HEK293 (cell line): ENCODE data around the gene TCF3.

Experiments used
- BCL11B ChIP-seq: fragments of 450-650 bp; formaldehyde crosslinking; IDR thresholded peaks from 2 replicates; pipeline ENCODE4 v1.5.1; 2016; ENCODE audit warnings: low read depth, missing biosample characterization, missing genetic modification characterization
- GLI2 ChIP-seq: fragments of 450-650 bp; formaldehyde crosslinking; IDR thresholded peaks from 2 replicates; pipeline ENCODE4; 2017; ENCODE audit warnings: missing biosample characterization, missing genetic modification characterization, low read depth, borderline replicate concordance
- IKZF3 ChIP-seq: fragments of 450-650 bp; IDR thresholded peaks from 2 replicates; pipeline ENCODE4 v1.5.0; 2018; ENCODE audit warnings: missing biosample characterization, mild to moderate bottlenecking, missing genetic modification characterization, moderate library complexity
- RBAK ChIP-seq: fragments of 450-650 bp; formaldehyde crosslinking; IDR thresholded peaks from 2 replicates; pipeline ENCODE4 v1.5.1; 2016; ENCODE audit warnings: missing biosample characterization, missing genetic modification characterization
- REPIN1 ChIP-seq: fragments of 450-650 bp; formaldehyde crosslinking; IDR thresholded peaks from 2 replicates; pipeline ENCODE4 v1.5.1; 2017; ENCODE audit warnings: missing biosample characterization, missing genetic modification characterization, low read depth
- SP3 ChIP-seq: fragments of 450-650 bp; formaldehyde crosslinking; IDR thresholded peaks from 2 replicates; pipeline ENCODE4 v1.5.1; 2016; ENCODE audit warnings: missing biosample characterization, missing genetic modification characterization
- TCF7L2 ChIP-seq: IDR thresholded peaks from 2 replicates; pipeline ENCODE4 v1.6.1; 2011; ENCODE audit warnings: low read depth, mild to moderate bottlenecking, inconsistent platforms, low read length, moderate library complexity, borderline replicate concordance
- ZBTB20 ChIP-seq: fragments of 450-650 bp; formaldehyde crosslinking; IDR thresholded peaks from 2 replicates; pipeline ENCODE4 v1.5.1; 2016; ENCODE audit warnings: missing biosample characterization, missing genetic modification characterization
- ZNF140 ChIP-seq: fragments of 450-650 bp; formaldehyde crosslinking; IDR thresholded peaks from 2 replicates; pipeline ENCODE4 v1.5.1; 2016; ENCODE audit warnings: missing biosample characterization, missing genetic modification characterization
- ZNF155 ChIP-seq: fragments of 450-650 bp; formaldehyde crosslinking; IDR thresholded peaks from 2 replicates; pipeline ENCODE4 v1.5.1; 2016; ENCODE audit warnings: missing biosample characterization, missing genetic modification characterization
- ZNF211 ChIP-seq: fragments of 450-650 bp; formaldehyde crosslinking; IDR thresholded peaks from 2 replicates; pipeline ENCODE4 v1.5.1; 2016; ENCODE audit warnings: low read depth, missing biosample characterization, missing genetic modification characterization
- ZNF223 ChIP-seq: fragments of 450-650 bp; formaldehyde crosslinking; IDR thresholded peaks from 2 replicates; pipeline ENCODE4 v1.5.1; 2016; ENCODE audit warnings: missing biosample characterization, missing genetic modification characterization
- ZNF341 ChIP-seq: fragments of 450-650 bp; formaldehyde crosslinking; IDR thresholded peaks from 2 replicates; pipeline ENCODE4; 2016; ENCODE audit warnings: low read depth, missing biosample characterization, missing genetic modification characterization
- ZNF48 ChIP-seq: fragments of 450-650 bp; formaldehyde crosslinking; IDR thresholded peaks from 2 replicates; pipeline ENCODE4 v1.5.1; 2016; ENCODE audit warnings: missing biosample characterization, missing genetic modification characterization
- ZNF510 ChIP-seq: fragments of 450-650 bp; formaldehyde crosslinking; IDR thresholded peaks from 2 replicates; pipeline ENCODE4 v1.5.1; 2018; ENCODE audit warnings: mild to moderate bottlenecking, missing genetic modification characterization, missing biosample characterization; ENCODE audit not compliant: insufficient replicate concordance
- ZNF514 ChIP-seq: fragments of 450-650 bp; formaldehyde crosslinking; IDR thresholded peaks from 2 replicates; pipeline ENCODE4 v1.5.1; 2016; ENCODE audit warnings: missing biosample characterization, missing genetic modification characterization
- ZNF544 ChIP-seq: fragments of 450-650 bp; formaldehyde crosslinking; IDR thresholded peaks from 2 replicates; pipeline ENCODE4 v1.5.0; 2017; ENCODE audit warnings: missing biosample characterization, missing genetic modification characterization
- ZNF623 ChIP-seq: fragments of 450-650 bp; formaldehyde crosslinking; IDR thresholded peaks from 2 replicates; pipeline ENCODE4 v1.5.1; 2016; ENCODE audit warnings: missing biosample characterization, missing genetic modification characterization
- ZNF792 ChIP-seq: fragments of 450-650 bp; formaldehyde crosslinking; IDR thresholded peaks from 2 replicates; pipeline ENCODE4 v1.5.1; 2016; ENCODE audit warnings: missing biosample characterization, missing genetic modification characterization
- ZSCAN30 ChIP-seq: fragments of 450-650 bp; IDR thresholded peaks from 2 replicates; pipeline ENCODE4 v1.5.1; 2018; ENCODE audit warnings: missing biosample characterization, mild to moderate bottlenecking, missing genetic modification characterization, moderate library complexity
- TF ChIP-seq, protein P1 (sequence below): fragments of 450-650 bp; formaldehyde crosslinking; IDR thresholded peaks from 2 replicates; pipeline ENCODE4 v1.5.1; 2016; ENCODE audit warnings: missing biosample characterization, missing genetic modification characterization
- TF ChIP-seq, protein P2 (sequence below): fragments of 450-650 bp; formaldehyde crosslinking; IDR thresholded peaks from 2 replicates; pipeline ENCODE4 v1.5.1; 2016; ENCODE audit warnings: missing biosample characterization, missing genetic modification characterization
- TF ChIP-seq, protein P3 (sequence below): IDR thresholded peaks from 2 replicates; pipeline ENCODE4 v1.6.1; 2011; ENCODE audit warnings: mild to moderate bottlenecking, low read depth, low read length, borderline replicate concordance
- TF ChIP-seq, protein P4 (sequence below): fragments of 450-650 bp; formaldehyde crosslinking; IDR thresholded peaks from 2 replicates; pipeline ENCODE4 v1.5.0; 2017; ENCODE audit warnings: missing biosample characterization, missing genetic modification characterization, borderline replicate concordance
- TF ChIP-seq, protein P5 (sequence below): fragments of 450-650 bp; formaldehyde crosslinking; IDR thresholded peaks from 2 replicates; pipeline ENCODE4 v1.5.1; 2016; ENCODE audit warnings: missing biosample characterization, missing genetic modification characterization
- TF ChIP-seq, protein P6 (sequence below): fragments of 450-650 bp; formaldehyde crosslinking; IDR thresholded peaks from 2 replicates; pipeline ENCODE4 v1.5.1; 2016; ENCODE audit warnings: missing biosample characterization, missing genetic modification characterization

TCF3 gene

DNA sequence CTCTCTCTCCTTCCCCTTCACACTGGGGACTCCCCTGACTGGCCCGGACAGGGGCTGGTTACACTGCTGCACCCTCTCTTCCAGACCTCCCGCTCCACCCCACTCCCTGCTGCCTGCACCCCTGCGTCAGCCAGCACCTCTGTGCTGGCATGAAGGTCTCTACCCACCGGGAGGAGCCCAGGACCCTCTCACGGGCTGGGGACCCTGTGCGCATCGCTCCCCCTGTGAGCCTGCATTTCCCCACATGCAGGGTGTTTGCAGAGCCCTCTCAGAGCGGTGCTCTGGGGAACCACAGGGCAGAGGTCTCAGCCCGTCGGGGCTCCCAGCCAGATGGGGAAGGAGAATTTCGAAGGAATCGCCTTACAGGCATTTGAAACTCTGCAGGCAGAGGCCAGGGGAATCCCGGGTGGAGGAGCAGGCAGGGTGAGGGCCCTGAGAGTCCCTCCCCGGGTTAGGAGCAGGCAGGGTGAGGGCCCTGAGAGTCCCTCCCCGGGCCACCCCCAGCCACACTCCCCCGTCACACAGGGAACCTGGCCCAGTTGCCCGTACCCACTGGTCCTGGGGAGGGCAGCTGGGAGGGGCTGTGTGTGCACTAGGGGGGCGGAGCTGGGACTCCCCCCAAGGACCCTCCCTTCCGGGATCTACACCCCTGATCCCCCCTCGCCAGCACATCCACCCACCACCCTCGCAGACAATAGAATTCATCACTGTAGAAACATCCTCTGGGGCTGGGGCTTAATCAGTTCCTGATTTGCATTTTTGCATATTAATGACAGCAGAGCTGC, 16.3 kb upstream of the TCF3 start (continued):
- TF ChIP-seq REPIN1 = no peak
- TF ChIP-seq ZNF514 (tag by site-specific recombination) = no peak
- TF ChIP-seq SP3 = peak; percentile 41
- no peak for TF ChIP-seq ZNF792 (tag by site-specific recombination)
- TF ChIP-seq, protein P1, sequence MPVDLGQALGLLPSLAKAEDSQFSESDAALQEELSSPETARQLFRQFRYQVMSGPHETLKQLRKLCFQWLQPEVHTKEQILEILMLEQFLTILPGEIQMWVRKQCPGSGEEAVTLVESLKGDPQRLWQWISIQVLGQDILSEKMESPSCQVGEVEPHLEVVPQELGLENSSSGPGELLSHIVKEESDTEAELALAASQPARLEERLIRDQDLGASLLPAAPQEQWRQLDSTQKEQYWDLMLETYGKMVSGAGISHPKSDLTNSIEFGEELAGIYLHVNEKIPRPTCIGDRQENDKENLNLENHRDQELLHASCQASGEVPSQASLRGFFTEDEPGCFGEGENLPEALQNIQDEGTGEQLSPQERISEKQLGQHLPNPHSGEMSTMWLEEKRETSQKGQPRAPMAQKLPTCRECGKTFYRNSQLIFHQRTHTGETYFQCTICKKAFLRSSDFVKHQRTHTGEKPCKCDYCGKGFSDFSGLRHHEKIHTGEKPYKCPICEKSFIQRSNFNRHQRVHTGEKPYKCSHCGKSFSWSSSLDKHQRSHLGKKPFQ (tag by site-specific recombination) = no peak
- peak; percentile 42 for TF ChIP-seq ZNF341 (tag by site-specific recombination)
- TF ChIP-seq GLI2 = no peak
- TF ChIP-seq, protein P2, sequence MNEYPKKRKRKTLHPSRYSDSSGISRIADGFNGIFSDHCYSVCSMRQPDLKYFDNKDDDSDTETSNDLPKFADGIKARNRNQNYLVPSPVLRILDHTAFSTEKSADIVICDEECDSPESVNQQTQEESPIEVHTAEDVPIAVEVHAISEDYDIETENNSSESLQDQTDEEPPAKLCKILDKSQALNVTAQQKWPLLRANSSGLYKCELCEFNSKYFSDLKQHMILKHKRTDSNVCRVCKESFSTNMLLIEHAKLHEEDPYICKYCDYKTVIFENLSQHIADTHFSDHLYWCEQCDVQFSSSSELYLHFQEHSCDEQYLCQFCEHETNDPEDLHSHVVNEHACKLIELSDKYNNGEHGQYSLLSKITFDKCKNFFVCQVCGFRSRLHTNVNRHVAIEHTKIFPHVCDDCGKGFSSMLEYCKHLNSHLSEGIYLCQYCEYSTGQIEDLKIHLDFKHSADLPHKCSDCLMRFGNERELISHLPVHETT (tag by site-specific recombination) = no peak
- no peak for TF ChIP-seq ZNF140 (tag by site-specific recombination)
- TF ChIP-seq ZBTB20 (tag by site-specific recombination) = peak; percentile 63
- no peak for TF ChIP-seq ZNF510 (tag by site-specific recombination)
- TF ChIP-seq, protein P3, sequence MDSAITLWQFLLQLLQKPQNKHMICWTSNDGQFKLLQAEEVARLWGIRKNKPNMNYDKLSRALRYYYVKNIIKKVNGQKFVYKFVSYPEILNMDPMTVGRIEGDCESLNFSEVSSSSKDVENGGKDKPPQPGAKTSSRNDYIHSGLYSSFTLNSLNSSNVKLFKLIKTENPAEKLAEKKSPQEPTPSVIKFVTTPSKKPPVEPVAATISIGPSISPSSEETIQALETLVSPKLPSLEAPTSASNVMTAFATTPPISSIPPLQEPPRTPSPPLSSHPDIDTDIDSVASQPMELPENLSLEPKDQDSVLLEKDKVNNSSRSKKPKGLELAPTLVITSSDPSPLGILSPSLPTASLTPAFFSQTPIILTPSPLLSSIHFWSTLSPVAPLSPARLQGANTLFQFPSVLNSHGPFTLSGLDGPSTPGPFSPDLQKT = no peak
- TF ChIP-seq TCF7L2 = no peak
- no peak for TF ChIP-seq ZNF155
- no peak for TF ChIP-seq ZNF544 (tag by site-specific recombination)
- no peak for TF ChIP-seq ZNF48 (tag by site-specific recombination)
- no peak for TF ChIP-seq BCL11B (tag by site-specific recombination)
- TF ChIP-seq, protein P4, sequence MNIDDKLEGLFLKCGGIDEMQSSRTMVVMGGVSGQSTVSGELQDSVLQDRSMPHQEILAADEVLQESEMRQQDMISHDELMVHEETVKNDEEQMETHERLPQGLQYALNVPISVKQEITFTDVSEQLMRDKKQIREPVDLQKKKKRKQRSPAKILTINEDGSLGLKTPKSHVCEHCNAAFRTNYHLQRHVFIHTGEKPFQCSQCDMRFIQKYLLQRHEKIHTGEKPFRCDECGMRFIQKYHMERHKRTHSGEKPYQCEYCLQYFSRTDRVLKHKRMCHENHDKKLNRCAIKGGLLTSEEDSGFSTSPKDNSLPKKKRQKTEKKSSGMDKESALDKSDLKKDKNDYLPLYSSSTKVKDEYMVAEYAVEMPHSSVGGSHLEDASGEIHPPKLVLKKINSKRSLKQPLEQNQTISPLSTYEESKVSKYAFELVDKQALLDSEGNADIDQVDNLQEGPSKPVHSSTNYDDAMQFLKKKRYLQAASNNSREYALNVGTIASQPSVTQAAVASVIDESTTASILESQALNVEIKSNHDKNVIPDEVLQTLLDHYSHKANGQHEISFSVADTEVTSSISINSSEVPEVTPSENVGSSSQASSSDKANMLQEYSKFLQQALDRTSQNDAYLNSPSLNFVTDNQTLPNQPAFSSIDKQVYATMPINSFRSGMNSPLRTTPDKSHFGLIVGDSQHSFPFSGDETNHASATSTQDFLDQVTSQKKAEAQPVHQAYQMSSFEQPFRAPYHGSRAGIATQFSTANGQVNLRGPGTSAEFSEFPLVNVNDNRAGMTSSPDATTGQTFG (tag by site-specific recombination) = no peak
- no peak for TF ChIP-seq ZNF623
- TF ChIP-seq ZSCAN30 (tag by site-specific recombination) = no peak
- no peak for TF ChIP-seq IKZF3 (tag by site-specific recombination)
- TF ChIP-seq RBAK = no peak
- TF ChIP-seq, protein P5, sequence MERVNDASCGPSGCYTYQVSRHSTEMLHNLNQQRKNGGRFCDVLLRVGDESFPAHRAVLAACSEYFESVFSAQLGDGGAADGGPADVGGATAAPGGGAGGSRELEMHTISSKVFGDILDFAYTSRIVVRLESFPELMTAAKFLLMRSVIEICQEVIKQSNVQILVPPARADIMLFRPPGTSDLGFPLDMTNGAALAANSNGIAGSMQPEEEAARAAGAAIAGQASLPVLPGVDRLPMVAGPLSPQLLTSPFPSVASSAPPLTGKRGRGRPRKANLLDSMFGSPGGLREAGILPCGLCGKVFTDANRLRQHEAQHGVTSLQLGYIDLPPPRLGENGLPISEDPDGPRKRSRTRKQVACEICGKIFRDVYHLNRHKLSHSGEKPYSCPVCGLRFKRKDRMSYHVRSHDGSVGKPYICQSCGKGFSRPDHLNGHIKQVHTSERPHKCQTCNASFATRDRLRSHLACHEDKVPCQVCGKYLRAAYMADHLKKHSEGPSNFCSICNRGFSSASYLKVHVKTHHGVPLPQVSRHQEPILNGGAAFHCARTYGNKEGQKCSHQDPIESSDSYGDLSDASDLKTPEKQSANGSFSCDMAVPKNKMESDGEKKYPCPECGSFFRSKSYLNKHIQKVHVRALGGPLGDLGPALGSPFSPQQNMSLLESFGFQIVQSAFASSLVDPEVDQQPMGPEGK (tag by site-specific recombination) = peak; percentile 65
- peak; percentile 63; the same call in 1 of the 2 replicates for TF ChIP-seq ZNF223 (tag by site-specific recombination)
- TF ChIP-seq, protein P6, sequence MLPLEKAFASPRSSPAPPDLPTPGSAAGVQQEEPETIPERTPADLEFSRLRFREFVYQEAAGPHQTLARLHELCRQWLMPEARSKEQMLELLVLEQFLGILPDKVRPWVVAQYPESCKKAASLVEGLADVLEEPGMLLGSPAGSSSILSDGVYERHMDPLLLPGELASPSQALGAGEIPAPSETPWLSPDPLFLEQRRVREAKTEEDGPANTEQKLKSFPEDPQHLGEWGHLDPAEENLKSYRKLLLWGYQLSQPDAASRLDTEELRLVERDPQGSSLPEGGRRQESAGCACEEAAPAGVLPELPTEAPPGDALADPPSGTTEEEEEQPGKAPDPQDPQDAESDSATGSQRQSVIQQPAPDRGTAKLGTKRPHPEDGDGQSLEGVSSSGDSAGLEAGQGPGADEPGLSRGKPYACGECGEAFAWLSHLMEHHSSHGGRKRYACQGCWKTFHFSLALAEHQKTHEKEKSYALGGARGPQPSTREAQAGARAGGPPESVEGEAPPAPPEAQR (tag by site-specific recombination) = no peak
- TF ChIP-seq ZNF211 (tag by site-specific recombination) = no peak
